Esophagus (tissue), 2 donors: ENCODE measurements around the gene HSPA6. TPM values are rescaled to one million over a fixed set of nuclear protein-coding genes. Genes with fewer than 3 reads are reported as not detected.
"Not testable (repeated sequence)": the region's sequence is repeated elsewhere in the genome, so short reads cannot be mapped to it uniquely, and the experiment has no call there.

ENCODE experiments used
- H3K27ac ChIP-seq, 2 donors: one replicate each; pipeline ENCODE4 v1.5.1; 2013; ENCODE audit warnings: low read depth in 2 of 2, mild to moderate bottlenecking in 2 of 2, inconsistent platforms in 1 of 2, low read length in 1 of 2, moderate library complexity in 1 of 2
- H3K27me3 ChIP-seq, 2 donors: one replicate each; pipeline ENCODE4 v1.6.1; 2013; ENCODE audit warnings: low read length in 2 of 2, control low read depth in 1 of 2, mild to moderate bottlenecking in 1 of 2; ENCODE audit not compliant: insufficient read depth in 2 of 2, control insufficient read depth in 1 of 2
- H3K36me3 ChIP-seq, 2 donors: one replicate each; pipeline ENCODE4 v1.6.1; 2013; ENCODE audit warnings: low read length in 1 of 2; ENCODE audit not compliant: control insufficient read depth in 2 of 2, insufficient read depth in 2 of 2
- H3K4me1 ChIP-seq, 2 donors: one replicate each; pipeline ENCODE4 v1.6.1; 2013; ENCODE audit warnings: low read length in 1 of 2; ENCODE audit not compliant: control insufficient read depth in 2 of 2, insufficient read depth in 2 of 2
- H3K4me3 ChIP-seq, 2 donors: one replicate each; pipeline ENCODE4 v1.5.1; 2013; ENCODE audit warnings: low read length in 2 of 2, mild to moderate bottlenecking in 2 of 2, low read depth in 1 of 2, moderate library complexity in 1 of 2
- H3K9me3 ChIP-seq, 2 donors: one replicate each; pipeline ENCODE4 v1.6.1; 2013; ENCODE audit warnings: mild to moderate bottlenecking in 2 of 2, low read depth in 1 of 2, low read length in 1 of 2, moderate library complexity in 1 of 2; ENCODE audit not compliant: control insufficient read depth in 2 of 2, insufficient read depth in 1 of 2
- WGBS, 2 donors: extraction: QIAGEN DNeasy Blood & Tissue Kit; methylation state at CpG; one replicate each; pipeline ENCODE4 v1.1.7; 2013; 5-methylcytosine and 5-hydroxymethylcytosine counted together
- polyA plus RNA-seq, 2 donors: library from polyadenylated mRNA; stranded (reverse); fragments of 200-250 nt; gene quantifications; one replicate each; pipeline ENCODE4 v1.2.3, GENCODE V29; 2013
- donor health status: healthy with polysubstance abuse.
- donor health status: Bipolar disorder and iron deficiency.

Gene HSPA6
- polyA plus RNA-seq, 2 donors, result 0.79 to 1.2 TPM

DNA sequence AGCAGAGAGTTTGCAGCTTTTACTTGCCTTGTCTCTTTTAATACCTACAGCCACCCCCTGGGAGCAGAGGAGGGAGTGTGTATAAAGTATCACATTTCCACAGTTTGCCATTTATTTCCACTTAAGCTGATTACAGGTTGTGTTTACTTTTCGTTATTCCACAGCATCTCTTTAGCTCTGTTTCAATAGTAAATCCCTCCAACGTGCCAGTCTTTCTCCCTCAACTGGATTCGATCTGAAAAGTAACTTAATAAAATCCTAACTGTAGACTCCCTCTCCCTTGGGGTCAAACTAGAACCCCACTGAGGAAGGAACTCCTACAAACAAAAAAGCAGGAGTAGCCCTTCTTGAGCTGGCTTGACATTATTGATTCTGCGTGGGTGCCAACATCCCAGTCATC is 22.2 kb upstream of the HSPA6 start:
- Histone ChIP-seq H3K9me3 (no peaks in the 10 kb centered on the region), H3K4me1 (no peaks in the 10 kb centered on the region), H3K36me3 (no peaks in the 10 kb centered on the region), H3K4me3 (no peak overlapping the region), H3K27me3 (no peaks in the 10 kb centered on the region), H3K27ac (no peak overlapping the region)
- 59 to 60% methylated on average over 4 of the region's 4 CpGs for WGBS, 2 donors

DNA sequence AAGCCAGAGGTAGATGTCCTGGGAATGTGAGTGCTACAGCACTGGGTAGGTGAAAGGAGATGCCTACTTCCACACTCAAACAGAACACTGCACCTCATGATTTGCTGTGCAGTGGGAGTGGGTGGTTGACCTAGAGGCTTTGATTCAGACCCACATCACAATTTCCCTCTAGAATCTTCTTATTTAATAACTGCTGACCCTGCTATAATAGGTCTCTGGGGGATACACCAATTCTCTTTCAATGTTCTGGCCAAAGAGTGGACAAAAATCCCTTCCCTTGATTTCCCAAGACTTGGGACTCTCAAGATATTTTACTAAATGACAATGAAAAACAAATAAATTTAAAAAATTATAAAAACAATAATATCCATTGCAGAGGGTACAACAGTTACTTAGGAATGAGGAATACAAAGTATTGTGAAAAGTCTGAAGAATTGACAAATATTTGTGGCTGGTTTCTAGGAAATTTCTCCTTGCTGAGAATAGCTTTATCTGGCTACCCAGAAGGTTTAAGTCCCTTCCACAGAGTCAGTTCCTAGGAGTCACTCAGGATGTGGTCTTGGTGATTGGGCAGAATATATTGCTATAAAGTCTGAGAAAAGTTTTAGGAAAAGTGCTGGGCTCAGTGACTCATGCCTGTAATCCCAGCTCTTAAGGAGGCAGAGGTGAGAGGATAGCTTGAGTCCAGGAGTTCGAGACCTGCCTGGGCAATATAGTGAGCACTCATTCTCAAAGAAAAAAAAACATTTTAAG is 21.5 kb upstream of the HSPA6 start:
- H3K4me1 ChIP-seq, result no peaks in the 10 kb centered on the region
- H3K27me3 ChIP-seq, result no peaks in the 10 kb centered on the region
- 62 to 87% methylated on average over 1 of the region's 1 CpG for WGBS, 2 donors
- no peak overlapping the region for H3K27ac ChIP-seq
- no peaks in the 10 kb centered on the region for H3K36me3 ChIP-seq
- H3K4me3 ChIP-seq, result no peak overlapping the region
- H3K9me3 ChIP-seq, result no peaks in the 10 kb centered on the region

DNA sequence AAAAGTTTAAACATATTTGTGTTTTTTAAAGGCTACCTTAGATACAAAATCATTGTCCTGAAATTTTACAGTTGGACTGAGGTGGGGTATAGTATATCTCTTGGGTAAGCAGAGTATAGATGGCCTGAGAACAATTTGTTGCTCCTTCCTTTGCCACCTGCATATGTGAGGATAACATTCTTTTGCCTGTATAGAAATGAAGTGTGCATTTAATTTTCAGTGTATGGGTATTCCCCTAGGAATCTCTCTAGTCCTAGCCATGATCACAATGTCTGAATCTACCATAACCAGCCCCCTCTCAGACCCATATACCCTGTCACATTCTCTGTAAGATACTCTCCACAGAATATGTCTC is 21.0 kb upstream of the HSPA6 start:
- Histone ChIP-seq H3K4me3 (no peak overlapping the region), H3K4me1 (no peaks in the 10 kb centered on the region), H3K27ac (no peak overlapping the region), H3K9me3 (no peaks in the 10 kb centered on the region), H3K27me3 (no peaks in the 10 kb centered on the region), H3K36me3 (no peaks in the 10 kb centered on the region)

DNA sequence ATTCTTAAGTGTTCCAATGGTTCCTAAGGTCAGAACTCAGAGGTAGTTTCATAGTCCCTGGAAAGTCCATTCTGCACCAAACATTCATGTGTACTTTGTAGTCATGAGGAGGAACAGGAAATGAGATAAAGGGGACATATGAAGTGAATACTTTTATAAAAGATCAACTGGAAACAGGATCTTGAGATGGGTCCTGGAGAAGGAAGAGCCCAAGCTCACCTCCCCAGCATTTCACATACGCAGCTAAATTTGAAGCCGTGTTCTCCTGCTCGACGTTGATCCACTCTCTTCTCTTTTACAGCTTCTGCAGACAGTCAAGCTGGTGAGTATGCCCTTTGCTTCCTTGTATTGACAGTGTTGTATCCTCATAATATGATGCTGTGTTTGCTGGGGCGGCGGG is 18.7 kb upstream of the HSPA6 start:
- no peaks in the 10 kb centered on the region for H3K4me1 ChIP-seq
- 88% methylated on average over 6 of the region's 6 CpGs for WGBS, 2 donors
- H3K27me3 ChIP-seq, result no peaks in the 10 kb centered on the region
- no peaks in the 10 kb centered on the region for H3K9me3 ChIP-seq
- H3K36me3 ChIP-seq, result no peaks in the 10 kb centered on the region
- no peak overlapping the region for H3K4me3 ChIP-seq
- H3K27ac ChIP-seq, result peak overlapping the region in 1 of 2 donors; percentile 9

DNA sequence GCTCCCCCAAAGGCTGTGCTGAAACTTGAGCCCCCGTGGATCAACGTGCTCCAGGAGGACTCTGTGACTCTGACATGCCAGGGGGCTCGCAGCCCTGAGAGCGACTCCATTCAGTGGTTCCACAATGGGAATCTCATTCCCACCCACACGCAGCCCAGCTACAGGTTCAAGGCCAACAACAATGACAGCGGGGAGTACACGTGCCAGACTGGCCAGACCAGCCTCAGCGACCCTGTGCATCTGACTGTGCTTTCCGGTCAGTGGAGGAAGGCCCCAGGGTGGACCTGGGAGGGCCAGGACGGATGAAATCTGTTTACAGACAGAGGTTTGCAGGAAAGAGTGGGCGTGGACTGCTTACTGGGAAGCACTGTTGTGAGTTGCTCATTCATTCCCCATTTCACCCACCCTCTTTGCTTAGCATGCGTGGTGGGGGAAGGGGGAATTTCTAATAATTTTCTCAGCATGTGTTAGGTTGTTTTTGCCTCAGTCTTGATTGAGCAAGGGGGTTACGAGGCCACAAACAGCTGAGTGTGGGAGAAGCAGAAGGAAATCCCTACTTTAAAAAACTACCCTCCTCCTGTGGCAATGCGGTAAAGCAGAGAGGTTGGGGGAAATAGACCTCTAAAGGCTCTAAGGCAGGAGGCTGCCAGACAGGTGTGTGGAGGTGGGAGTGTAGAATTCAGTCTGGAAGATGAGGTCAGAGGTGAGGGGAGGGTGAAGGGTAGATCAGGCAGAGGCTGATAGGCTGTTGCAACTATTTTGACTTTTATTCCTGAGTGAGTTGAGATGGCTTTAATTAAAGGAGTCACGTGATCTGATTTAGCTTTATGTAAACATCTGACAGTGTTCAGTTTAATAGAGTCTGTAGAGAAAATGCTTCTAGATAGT is 17.8 kb upstream of the HSPA6 start:
- Histone ChIP-seq H3K27ac (no peak overlapping the region), H3K27me3 (no peaks in the 10 kb centered on the region), H3K4me3 (no peak overlapping the region), H3K36me3 (no peaks in the 10 kb centered on the region), H3K4me1 (no peaks in the 10 kb centered on the region), H3K9me3 (no peaks in the 10 kb centered on the region)
- 47 to 50% methylated on average over 12 to 15 of the region's 15 CpGs for WGBS, 2 donors

DNA sequence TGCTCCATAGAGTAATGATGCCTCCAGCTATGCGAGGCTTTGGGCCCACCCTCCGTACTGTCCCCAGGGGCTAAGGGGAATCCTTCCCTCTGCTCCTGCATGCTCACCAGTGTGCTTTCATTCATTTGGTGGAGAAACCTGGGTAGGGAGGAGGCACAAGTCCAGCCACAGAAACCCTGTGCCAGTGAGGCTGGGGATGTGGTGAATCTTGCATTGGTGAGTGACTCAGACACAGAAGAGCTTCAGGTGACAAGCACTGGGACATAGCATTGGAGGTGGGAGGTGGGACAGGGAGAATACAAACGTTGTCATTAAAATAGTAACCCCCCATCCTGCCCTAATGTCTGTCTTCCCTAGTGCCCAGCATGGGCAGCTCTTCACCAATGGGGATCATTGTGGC is 13.9 kb upstream of the HSPA6 start:
- 74 to 83% methylated on average over 3 of the region's 3 CpGs for WGBS, 2 donors
- Histone ChIP-seq H3K27ac (no peak overlapping the region), H3K4me3 (no peak overlapping the region), H3K27me3 (no peaks in the 10 kb centered on the region), H3K9me3 (no peaks in the 10 kb centered on the region), H3K36me3 (no peaks in the 10 kb centered on the region), H3K4me1 (no peaks in the 10 kb centered on the region)

DNA sequence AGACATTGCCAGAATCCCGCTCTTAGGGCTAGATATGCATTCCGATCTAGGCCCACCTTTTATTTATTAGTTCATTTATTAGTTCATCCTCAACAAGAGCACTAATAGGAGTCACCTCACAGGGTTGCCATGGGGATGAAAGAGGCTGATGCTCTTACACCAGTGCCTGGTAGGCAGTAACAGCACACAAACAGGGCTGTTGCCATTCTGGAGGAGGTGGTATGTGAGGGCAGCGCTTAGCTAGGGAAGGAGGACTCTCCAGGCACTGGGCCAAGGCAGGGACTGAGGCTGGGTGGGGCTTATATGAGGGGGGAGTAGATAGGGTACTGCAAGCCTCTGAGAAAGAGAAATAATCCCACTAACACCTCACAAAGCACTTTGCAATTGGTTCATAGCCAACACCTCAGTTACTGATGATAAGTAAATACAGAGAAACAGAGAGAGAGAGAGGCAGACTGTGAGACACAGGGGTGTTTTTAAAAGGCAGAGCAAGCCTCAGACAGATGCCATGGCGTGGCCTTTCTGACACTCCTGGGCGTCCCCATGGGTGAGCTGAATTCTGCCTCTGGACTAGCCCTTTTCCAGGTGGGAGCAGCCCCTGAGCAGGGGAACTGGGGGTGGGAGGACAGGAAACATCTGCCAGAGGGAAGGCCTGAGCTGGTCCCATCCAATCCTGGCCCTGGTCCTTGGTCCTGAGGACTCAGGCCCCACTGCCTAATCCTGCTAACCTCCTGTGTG is 13.2 kb upstream of the HSPA6 start:
- 79 to 82% methylated on average over 5 of the region's 5 CpGs for WGBS, 2 donors
- Histone ChIP-seq H3K27ac (no peak overlapping the region), H3K36me3 (no peaks in the 10 kb centered on the region), H3K4me1 (no peaks in the 10 kb centered on the region), H3K4me3 (no peak overlapping the region), H3K27me3 (no peaks in the 10 kb centered on the region), H3K9me3 (no peaks in the 10 kb centered on the region)

DNA sequence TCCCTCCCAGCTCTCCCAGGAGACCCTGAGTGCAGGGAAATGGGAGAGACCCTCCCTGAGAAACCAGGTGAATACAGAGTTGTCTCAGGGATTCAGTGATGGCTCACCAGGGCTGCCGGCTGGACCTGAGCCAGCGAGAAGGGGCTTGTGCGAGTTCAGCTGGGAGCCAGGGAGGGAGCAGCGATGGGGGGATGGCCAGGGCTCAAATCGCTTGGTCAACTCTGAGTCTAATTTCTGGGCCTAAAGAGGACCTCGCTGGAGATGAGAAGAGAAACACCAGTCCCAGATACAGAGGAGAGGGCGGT is 12.6 kb upstream of the HSPA6 start:
- H3K4me1 ChIP-seq, result no peaks in the 10 kb centered on the region
- H3K4me3 ChIP-seq, result no peak overlapping the region
- no peak overlapping the region for H3K27ac ChIP-seq
- H3K9me3 ChIP-seq, result no peaks in the 10 kb centered on the region
- H3K27me3 ChIP-seq, result no peaks in the 10 kb centered on the region
- WGBS, 2 donors, result 82 to 87% methylated on average over 7 of the region's 7 CpGs
- no peaks in the 10 kb centered on the region for H3K36me3 ChIP-seq

DNA sequence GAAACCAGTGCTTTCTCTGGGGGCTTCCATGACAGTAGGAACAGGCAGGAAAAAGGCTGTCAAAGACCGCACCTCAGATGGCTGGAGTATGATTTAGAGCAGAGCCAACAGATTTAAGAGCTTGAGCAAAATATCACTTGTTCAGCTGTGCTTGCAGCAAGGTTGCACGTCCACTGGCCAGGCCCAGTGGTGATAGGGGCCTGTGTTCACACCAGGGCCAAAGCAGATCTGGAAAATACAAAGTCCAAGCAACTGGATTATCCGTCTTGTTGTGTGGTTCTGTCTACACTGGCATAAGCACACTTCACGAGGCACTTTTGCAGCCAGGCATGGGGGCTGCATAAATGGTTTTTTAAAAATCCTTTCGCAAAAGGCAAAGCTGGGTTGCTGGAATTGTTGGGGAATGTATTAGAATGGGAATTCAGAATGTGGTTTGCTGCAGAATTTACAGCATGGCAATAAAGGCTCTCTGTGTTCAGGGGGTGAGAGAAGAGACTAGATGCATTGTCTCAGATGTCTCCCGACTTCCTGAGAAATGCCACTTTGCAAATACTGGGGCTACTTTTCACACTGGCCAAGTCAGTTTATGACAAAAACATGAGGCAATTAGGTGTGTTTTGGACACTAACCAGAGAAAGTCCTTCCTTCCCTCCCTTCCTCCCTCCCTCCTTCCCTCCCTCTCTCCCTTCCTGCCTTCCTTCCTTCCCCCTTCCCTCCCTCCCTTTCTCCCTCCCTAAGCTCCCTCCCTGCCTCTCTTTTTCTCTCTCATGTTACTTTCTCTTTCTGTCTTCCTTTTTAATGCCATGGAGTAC is 11.5 kb upstream of the HSPA6 start:
- not testable (repeated sequence) for H3K27ac ChIP-seq, H3K36me3 ChIP-seq, H3K9me3 ChIP-seq, H3K4me3 ChIP-seq, H3K4me1 ChIP-seq, H3K27me3 ChIP-seq
- 82 to 91% methylated on average over 5 to 6 of the region's 6 CpGs for WGBS, 2 donors
